ENCODE data around the gene MYH7B. TPM values are rescaled to one million over a fixed set of nuclear protein-coding genes. Genes with fewer than 3 reads are reported as not detected.

MYH7B gene
- total and polyA plus RNA-seq, 8 donors = 0.15 to 1.5 (median 0.59) TPM; not detected in 2

- Histone ChIP-seq H3K27ac (peak overlapping the region; percentile 64 to 82 (median 80)), H3K27me3 (no peaks in the 10 kb centered on the region), H3K4me3 (no peak overlapping the region), H3K9me3 (no peaks in the 10 kb centered on the region), H3K36me3 (peaks cover 13 to 59% (median 51%) of the 10 kb centered on the region in 4 donors), H3K4me1 (peaks cover 4 to 47% (median 32%) of the 10 kb centered on the region in 4 donors)
- TF ChIP-seq POLR2A (IDR thresholded peaks at IDR 0.05) (no peak), POLR2AphosphoS5 (IDR thresholded peaks at IDR 0.05) (peak; percentile 10 to 53 (median 43)), EP300 (IDR thresholded peaks at IDR 0.05) (no peak), CTCF (IDR thresholded peaks at IDR 0.05) (peak in 1 of 7 experiments; percentile 4)
- WGBS, 5 donors = 48 to 62% (median 50%) methylated on average over 7 of the region's 7 CpGs
- intact Hi-C loops (cut with DNase I; ENCODE audit: low total_unique reads) = no loop called here
- peak; percentile 62 to 80 for DNase-seq
Measured at GRCh38 chr20:34945315-34946077, 10.2 kb upstream of the MYH7B start.

- peaks cover 6 to 59% (median 49%) of the 10 kb centered on the region in 4 donors for H3K36me3 ChIP-seq
- DNase-seq = no peak
- intact Hi-C loops (cut with DNase I; ENCODE audit: low total_unique reads) = no loop called here
- H3K9me3 ChIP-seq = no peaks in the 10 kb centered on the region
- peaks cover 4 to 47% (median 32%) of the 10 kb centered on the region in 4 donors for H3K4me1 ChIP-seq
- 70 to 88% (median 81%) methylated on average over 3 of the region's 3 CpGs for WGBS, 5 donors
- TF ChIP-seq POLR2A (IDR thresholded peaks at IDR 0.05) = no peak
- TF ChIP-seq CTCF (IDR thresholded peaks at IDR 0.05) = no peak
- TF ChIP-seq EP300 (IDR thresholded peaks at IDR 0.05) = no peak
- no peak for TF ChIP-seq POLR2AphosphoS5 (IDR thresholded peaks at IDR 0.05)
- no peak overlapping the region for H3K4me3 ChIP-seq
- H3K27me3 ChIP-seq = no peaks in the 10 kb centered on the region
- peak overlapping the region; percentile 64 to 82 (median 79) for H3K27ac ChIP-seq
Measured at GRCh38 chr20:34946661-34947060, 9.0 kb upstream of the MYH7B start.

GRCh38 chr20:34947336-34947735, 8.3 kb upstream of the MYH7B start:
- H3K4me3 ChIP-seq = no peak overlapping the region
- TF ChIP-seq POLR2AphosphoS5 (IDR thresholded peaks at IDR 0.05) (no peak), EP300 (IDR thresholded peaks at IDR 0.05) (no peak), CTCF (IDR thresholded peaks at IDR 0.05) (no peak), POLR2A (IDR thresholded peaks at IDR 0.05) (no peak)
- H3K9me3 ChIP-seq = no peaks in the 10 kb centered on the region
- peaks cover 0 to 54% (median 42%) of the 10 kb centered on the region in 4 donors for H3K36me3 ChIP-seq
- DNase-seq = no peak
- intact Hi-C loops (cut with DNase I; ENCODE audit: low total_unique reads) = no loop called here
- H3K27me3 ChIP-seq = no peaks in the 10 kb centered on the region
- peaks cover 4 to 53% (median 32%) of the 10 kb centered on the region in 4 donors for H3K4me1 ChIP-seq
- peak overlapping the region in 1 of 5 donors; percentile 80 for H3K27ac ChIP-seq

DNA sequence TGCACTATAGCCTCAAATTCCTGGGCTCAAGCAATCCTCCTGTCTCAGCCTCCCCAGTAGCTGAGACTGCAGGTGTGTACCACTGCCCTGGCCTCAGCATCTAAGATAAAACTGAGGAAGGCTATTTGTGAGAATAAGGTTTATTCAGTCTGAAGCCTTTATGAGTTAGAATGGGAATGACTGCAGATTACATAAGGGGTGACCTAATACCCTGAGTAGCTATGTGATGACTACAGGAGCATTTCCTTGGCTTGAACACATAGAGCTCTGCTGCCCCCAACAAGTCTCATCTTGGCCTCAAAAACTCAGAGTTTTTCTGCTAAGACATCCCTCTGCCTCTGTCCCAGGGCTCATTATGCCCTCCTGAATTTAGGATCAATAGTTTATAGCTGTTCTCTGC, 7.6 kb upstream of the MYH7B start:
- DNase-seq = no peak
- Histone ChIP-seq H3K27ac (peak overlapping the region in 1 of 5 donors; percentile 44), H3K9me3 (no peaks in the 10 kb centered on the region), H3K27me3 (no peaks in the 10 kb centered on the region), H3K4me1 (peaks cover 4 to 53% (median 32%) of the 10 kb centered on the region in 4 donors), H3K4me3 (no peak overlapping the region), H3K36me3 (peaks cover 0 to 47% (median 35%) of the 10 kb centered on the region in 4 donors)
- TF ChIP-seq EP300 (IDR thresholded peaks at IDR 0.05) = no peak
- TF ChIP-seq POLR2A (IDR thresholded peaks at IDR 0.05) = no peak
- TF ChIP-seq CTCF (IDR thresholded peaks at IDR 0.05) = no peak
- no peak for TF ChIP-seq POLR2AphosphoS5 (IDR thresholded peaks at IDR 0.05)
- intact Hi-C loops (cut with DNase I; ENCODE audit: low total_unique reads) = no loop called here
